GM18505 (cell line): ENCODE results near the gene MEI1.

Experiments used
- ATAC-seq: cut with Tn5 transposase; IDR thresholded peaks from one replicate; pipeline ENCODE4 v1.9.1; 2021; ENCODE audit not compliant: unreplicated experiment
- POLR2A ChIP-seq: IDR thresholded peaks from 4 replicates; pipeline ENCODE4 v1.6.1; 2011; ENCODE audit warnings: borderline replicate concordance; ENCODE audit not compliant: insufficient read depth, insufficient read length; ENCODE audit errors: extremely low read depth

The MEI1 gene

DNA sequence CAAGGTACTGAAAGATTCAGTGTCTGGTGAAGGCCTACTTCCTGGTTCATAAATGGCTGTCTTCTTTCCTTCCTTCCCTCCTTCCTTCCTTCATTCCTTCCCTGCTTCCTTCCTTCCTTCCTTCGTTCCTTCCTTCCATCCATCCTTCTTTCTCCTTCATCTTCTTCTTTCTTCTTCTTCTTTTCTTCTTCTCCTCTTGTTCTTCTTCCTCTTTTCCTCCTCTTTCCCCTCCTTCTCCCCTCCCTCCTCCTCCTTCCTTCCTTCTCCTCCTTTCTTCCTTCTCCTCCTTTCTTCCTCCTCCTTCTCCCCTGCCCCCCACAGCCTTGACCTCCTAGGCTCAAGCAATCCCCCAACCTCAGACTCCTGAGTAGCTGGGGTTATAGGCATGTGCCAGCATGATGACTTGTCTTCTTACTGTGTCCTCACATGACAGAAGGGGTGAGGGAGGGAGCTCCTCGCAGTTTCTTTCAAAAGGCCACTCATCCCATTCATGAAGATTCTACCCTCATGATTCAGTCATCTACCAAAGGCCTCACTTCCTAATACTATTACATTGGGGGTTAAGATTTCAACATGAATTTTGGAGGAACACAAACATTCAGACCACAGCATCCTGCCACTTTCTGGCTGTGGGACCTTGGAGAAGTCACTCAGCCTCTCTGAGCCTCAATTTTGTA lies 78.6 kb downstream of the MEI1 start:
- TF ChIP-seq POLR2A = no peak
- ATAC-seq = no peak

DNA sequence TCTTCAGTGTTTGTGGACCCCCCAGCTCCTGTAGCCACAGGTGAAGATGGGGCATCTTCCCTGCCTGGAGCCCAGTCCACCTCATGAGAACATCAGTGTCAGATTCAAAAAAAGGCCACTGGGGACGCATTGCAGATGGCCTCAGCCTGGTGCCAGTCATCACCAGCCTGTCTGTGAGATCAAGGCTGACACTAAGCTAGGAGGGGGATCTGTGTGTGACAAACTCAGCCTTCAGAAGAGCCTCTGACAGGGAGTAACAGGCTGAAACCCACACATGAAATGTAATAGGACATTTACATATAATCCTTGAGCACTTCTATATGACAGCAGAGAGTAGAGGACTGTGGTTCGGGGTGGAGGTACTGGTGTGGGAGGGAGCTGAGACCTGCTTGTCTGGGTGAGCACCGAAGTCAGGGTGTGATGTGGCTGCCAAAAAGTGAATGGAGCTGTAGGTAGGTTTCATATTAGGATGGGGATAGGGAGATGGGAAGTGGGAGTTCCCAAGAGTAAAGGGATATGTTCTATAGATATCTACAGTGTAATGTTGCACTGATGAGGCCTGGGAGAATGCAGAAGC lies 80.7 kb downstream of the MEI1 start:
- TF ChIP-seq POLR2A = no peak
- ATAC-seq = no peak

DNA sequence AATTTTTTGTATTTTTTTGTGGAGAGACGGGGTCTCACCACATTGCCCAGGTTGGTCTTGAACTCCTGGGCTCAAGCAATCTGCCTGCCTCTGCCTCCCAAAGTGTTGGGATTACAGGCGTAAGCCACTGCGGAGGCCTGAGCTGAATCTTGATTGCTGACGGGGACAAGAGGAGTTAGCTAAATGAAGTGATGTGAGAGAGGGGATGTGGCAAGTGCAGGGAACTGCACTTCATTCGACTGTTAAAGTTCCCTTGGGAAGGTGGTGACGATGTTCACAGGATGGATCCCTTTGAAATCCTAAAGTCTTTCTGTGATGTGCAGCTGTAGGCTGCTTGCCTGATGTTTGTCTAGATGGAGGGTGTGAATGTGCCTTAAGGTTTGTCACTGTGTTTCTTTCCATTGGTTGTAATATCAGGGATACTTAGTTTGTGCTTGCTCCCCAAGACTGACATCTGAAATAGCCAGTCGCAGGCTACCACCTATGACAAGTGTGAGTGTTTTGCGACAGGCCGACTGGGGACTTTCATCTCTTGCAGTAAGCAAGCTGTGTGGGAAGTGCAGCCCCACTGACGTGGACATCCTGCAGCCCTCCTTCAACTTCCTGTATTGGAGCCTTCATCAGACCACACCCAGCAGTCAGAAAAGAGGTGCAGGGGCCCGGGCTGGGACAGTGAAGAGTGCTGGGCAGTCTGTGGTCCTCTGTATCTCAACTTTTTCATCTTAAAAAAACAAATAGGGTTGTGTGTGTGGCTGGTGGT lies 81.6 kb downstream of the MEI1 start:
- peak; percentile 83 for TF ChIP-seq POLR2A
- ATAC-seq = peak; percentile 70

DNA sequence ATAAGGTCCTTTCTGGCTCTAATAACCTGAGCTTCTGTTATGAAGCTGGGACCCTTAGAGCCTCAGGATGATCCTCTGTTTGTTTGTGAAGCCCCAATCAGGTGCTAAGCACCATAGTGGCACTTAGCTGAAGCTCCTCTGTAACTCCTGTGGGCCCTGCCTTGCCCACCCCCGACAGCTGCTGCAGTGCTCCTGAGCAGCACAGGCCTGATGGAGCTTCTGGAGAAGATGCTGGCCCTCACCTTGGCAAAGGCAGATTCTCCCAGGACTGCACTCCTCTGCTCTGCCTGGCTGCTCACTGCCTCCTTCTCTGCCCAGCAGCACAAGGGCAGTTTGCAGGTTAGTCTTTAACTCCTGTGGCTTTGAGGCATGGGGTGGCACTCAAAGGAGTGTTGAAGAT lies 82.2 kb downstream of the MEI1 start:
- ATAC-seq = peak; percentile 35
- no peak for TF ChIP-seq POLR2A

DNA sequence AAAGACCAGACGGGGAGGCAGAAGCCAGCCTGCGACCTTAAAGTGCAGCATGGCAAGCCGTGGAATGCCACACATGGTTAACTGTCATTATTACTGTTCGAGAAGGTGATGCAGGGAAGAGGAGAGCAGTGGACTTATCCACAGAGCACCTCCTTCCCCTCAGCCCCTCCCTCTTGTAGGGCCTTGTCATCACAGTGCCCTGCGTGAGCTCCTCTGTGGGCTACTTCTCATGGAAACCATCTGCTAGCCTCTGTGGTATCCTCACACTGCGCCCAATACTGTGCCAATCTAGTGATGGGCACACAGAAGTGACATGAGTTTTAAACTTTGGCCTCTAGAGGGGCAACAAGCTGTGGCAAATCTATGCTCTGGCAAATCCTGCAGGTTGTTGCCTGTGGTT lies 83.0 kb downstream of the MEI1 start:
- ATAC-seq = no peak
- no peak for TF ChIP-seq POLR2A

DNA sequence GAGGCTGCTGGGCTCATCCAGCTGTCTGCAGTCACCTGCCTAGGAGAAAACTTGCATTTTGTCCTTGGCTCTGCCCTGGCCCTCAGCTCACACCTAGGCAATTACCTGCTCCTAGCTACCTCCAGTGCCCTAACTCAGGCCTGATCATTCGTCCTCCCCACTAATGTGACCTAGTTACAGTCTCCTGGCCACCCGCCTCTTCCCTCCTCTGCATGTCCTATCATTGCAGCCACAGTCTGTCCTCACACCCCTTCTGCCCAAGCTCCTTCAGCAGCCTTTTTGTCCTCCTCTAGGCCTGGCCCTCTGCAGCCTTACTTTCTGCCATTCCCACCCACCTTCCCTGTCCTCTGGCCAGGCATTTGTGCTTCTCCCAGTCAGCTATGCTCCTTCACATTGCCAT lies 83.4 kb downstream of the MEI1 start:
- no peak for ATAC-seq
- TF ChIP-seq POLR2A = no peak

DNA sequence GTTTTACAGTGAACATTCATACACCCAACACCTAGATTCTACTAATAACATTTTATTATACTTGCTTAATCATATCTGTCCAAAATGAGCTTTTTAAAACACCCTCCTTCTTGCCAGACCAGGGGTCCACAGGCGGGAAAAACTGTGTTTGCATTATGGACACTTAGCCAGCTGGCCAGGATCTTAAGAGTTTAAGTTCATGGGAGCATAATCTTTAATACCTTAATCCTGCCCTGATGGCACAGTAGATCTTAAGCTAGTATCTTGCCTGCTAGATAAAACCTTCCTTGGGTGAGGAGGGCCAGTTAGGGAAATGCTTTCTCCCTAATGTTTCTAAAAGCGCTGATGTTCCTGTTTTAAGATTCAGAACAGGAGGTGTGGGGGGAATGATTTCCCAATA lies 88.0 kb downstream of the MEI1 start:
- no peak for ATAC-seq
- TF ChIP-seq POLR2A = no peak

DNA sequence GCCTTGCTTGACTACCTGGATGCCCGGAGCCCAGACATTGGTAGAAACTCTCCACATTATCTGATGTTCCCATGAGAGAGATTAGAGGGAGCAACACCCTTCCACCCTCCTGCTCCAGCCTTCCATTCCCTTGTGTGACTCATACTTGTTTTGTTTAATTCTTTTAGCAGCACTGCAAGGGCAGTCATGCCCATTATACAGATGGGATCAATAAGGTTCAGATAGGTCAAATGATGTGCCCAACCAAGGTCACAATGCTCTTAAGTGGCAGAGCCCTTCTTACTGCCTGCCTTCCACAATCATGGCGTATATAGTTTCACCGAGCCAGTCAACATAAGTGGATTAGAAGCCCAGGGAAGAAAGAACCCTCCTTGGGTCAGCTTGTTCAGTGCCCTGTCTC lies 94.6 kb downstream of the MEI1 start:
- no peak for TF ChIP-seq POLR2A
- no peak for ATAC-seq

DNA sequence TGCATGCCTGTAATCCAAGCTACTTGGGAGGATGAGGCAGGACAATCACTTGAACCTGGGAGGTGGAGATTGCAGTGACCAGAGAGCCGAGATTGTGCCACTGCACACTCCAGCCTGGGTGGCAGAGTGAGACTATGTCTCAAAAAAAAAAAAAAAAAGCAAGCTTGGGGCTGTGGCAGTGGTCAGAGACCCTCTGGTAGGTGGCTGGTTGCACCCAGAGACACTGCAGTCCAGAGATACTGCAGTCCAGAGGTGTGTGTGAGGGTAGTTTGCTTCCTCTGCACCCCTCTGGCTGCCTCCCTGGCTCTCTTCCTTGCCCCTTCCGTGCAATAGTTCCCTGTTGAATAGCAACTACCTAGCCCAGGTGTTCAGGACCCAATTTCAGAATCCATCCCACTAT lies 99.4 kb downstream of the MEI1 start:
- ATAC-seq = no peak
- TF ChIP-seq POLR2A = no peak

DNA sequence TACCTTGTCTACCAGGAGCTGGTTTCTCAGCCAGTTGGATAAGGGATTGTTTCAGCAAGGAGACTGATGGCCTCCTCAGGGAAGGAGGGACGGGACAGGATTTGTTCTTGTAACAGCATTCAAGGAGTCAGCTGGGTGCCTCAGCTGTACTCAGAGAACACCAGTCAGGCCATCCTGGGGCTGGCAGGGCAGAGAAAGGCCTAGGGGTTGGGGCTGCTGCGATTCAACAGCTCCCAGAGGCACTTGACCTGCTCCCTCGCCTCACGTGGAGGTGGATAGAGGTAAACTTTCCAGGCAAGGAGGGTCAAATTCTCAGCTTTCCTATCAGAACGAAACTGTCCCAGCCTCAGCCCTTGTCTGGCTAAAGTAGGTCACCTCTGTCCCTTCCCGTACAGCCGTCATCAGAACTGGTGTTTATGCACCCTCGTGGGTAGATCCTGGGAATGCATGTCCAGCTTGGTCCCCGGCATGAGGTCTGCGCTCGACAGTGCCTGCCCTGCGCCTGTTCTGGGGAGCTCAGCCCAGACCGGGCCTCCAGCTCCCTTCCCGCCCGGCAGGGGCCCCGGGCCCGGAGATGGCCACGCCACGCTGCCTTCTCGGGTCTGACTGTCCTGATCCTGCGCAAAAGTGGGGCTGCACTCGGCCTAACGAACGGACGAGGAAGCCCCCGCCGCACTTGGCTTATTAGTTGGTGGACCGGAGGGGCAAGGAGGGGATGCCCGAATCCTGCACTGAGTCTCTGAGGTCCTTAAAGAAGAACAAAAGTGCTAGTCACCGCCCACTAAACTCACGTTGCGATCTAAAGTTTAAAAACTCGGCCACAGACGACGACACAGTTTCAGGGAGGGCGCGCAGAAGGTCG lies 100.4 kb downstream of the MEI1 start:
- no peak for TF ChIP-seq POLR2A

DNA sequence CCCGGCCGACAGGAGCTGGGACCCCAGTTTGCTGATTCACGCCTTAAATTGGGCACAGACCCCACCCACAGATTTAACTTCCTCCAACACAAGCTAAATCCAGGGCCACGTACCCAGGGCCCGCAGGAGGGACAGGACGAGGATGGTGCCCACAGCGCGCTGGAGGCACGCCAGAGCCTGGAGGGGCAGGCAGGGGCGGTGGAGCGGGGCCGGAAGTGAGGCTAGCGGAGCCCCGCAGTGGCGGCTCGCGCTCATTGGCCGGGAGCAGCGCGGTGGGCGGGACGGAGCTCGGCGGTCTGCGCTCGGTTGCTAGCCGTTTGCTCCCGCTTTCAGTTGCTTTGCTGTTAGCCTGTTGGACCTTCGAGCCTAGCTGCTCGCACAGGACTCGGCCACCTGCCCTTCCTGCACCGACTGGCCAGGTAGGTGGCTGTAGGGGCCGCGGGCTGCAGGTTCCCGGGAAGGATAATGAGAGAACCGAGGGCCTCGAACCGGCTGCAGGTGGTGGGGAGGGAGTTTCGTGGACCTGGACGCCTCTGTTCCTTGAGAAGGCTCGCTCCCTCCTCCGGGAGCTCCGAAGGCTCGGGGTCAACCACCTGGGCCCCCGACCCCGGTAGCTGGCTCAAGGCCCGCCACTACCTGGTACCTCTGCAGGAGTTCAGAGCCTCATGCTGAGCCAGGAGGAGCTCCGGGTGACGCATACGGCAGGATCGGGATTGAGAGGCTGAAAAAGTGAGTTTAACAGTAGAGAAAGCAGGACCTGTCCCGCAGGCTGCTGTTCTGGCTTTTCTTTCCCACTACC lies 101.2 kb downstream of the MEI1 start, which contains the start of gene CCDC134:
Gene CCDC134, plus strand, starts transcription at position 332 of the 799 bp plus-strand sequence. CDS start 8,212 bp downstream, outside the sequence.
- TF ChIP-seq POLR2A = peak; percentile 96
- peak; percentile 88 for ATAC-seq

More for the DNA sequence above, 100.4 kb downstream of the MEI1 start:
- ATAC-seq = peak; percentile 24

DNA sequence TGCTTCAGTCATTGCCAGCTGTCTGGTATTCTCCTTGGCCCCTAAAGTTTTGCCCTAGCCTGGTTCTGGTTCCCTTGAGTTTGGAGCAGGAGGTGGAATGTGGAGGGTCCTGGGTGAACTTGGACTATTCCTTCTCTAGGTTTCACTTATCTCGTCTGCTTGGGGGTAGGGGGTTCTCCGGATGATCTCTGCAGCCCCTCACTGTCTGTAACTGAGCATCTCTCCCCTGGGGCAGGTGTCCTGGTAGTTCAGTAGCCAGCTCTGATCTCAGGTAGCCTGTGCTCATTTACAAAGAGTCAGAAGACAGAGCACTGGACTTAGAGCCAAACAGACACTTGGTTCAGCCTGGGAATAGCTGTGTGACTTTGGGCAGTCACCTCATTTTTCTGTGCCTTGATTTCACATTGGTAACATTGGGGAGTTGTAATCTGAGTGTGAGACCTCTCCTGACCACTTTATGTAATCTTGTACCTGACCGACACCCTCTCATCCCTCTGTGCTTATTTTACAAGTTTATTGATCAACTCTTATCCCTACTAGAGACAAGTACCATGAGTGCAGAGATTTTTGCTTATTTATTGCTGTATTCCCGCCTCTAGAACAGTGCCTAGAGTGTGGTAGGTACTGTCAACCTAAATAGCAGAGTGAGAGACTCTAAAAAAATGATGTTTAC lies 102.0 kb downstream of the MEI1 start:
- ATAC-seq = no peak
- no peak for TF ChIP-seq POLR2A
